ENCODE results near the gene WDR86.

DNA sequence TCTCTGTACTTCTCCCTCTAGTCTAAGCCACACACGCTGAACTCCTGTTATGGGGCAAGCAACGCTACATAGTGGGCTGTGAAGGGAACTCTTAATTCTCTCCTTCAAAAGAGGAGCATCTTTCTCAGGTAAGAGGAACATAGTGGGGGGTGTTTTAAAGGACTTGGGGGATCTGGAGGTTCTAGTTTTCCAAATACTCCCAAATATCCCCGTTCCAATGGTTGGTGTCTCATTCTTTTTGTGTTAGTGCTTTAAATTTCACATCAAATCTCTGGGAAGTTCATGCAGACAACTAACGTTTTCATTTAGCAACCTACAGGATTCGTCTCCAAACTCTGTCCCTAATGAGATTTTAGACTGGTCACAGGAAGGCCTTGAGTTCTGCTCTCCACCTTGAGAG, 12.4 kb upstream of the WDR86 start:
- no peak for TF ChIP-seq CTCF (conservative IDR thresholded peaks at IDR 0.05)
- no peak for TF ChIP-seq ZFX (IDR thresholded peaks at IDR 0.05)
